HEK293 (cell line): ENCODE data around the gene PRMT6.
A peak's percentile ranks its signal among the peaks of the same experiment; 100 is the strongest.
"Not testable (repeated sequence)": the region's sequence is repeated elsewhere in the genome, so short reads cannot be mapped to it uniquely, and the experiment has no call there.

Experiments
- CTCF ChIA-PET: fragments of 350-600 bp; formaldehyde crosslinking; extraction: SDS; loops from one replicate; lab custom pipeline; 2021; ENCODE audit warnings: antibody characterized with exemption; lab: Yijun Ruan, JAX
- POLR2A ChIA-PET: fragments of 300-600 bp; formaldehyde crosslinking; extraction: SDS; loops from one replicate; lab custom pipeline; 2020; ENCODE audit warnings: antibody characterized with exemption, inconsistent platforms; lab: Yijun Ruan, JAX
- H3K27ac ChIP-seq: fragments of 200-500 bp; sonication (Bioruptor generic); 2 replicates; pipeline ENCODE4 v1.5.1; 2014; ENCODE audit warnings: low read depth, low read length, control low read depth, inconsistent platforms; ENCODE audit errors: extremely low read depth
- H3K36me3 ChIP-seq, 2 experiments: fragments of 200-500 bp in 1 of 2; sonication (Bioruptor generic) in 1 of 2; 1 replicate in 1 of 2; 2 replicates in 1 of 2; pipeline ENCODE4 v1.5.1; 2014 to 2017; ENCODE audit warnings: inconsistent platforms in 2 of 2, low read length in 2 of 2; ENCODE audit not compliant: control insufficient read depth in 2 of 2, insufficient read depth in 1 of 2
- H3K4me1 ChIP-seq: fragments of 200-500 bp; sonication (Bioruptor generic); 2 replicates; pipeline ENCODE4 v1.5.1; 2014; ENCODE audit warnings: mild to moderate bottlenecking, low read length, inconsistent platforms; ENCODE audit not compliant: control insufficient read depth, insufficient read depth
- H3K4me3 ChIP-seq: 2 replicates; pipeline ENCODE4 v1.5.1; 2011; ENCODE audit warnings: low read depth, mild to moderate bottlenecking, control low read depth, low read length, moderate library complexity
- H3K9me3 ChIP-seq: fragments of 200-500 bp; sonication (Bioruptor generic); 2 replicates; pipeline ENCODE4 v1.5.1; 2014; ENCODE audit warnings: low read depth, low read length, inconsistent platforms; ENCODE audit not compliant: control insufficient read depth, insufficient read depth
- BCL11B ChIP-seq: fragments of 450-650 bp; formaldehyde crosslinking; IDR thresholded peaks from 2 replicates; pipeline ENCODE4 v1.5.1; 2016; ENCODE audit warnings: low read depth, missing biosample characterization, missing genetic modification characterization
- EGR2 ChIP-seq: fragments of 450-650 bp; formaldehyde crosslinking; IDR thresholded peaks from 2 replicates; pipeline ENCODE4 v1.5.1; 2016; ENCODE audit warnings: low read depth, missing biosample characterization, missing genetic modification characterization
- GLIS1 ChIP-seq: fragments of 450-650 bp; formaldehyde crosslinking; IDR thresholded peaks from 2 replicates; pipeline ENCODE4 v1.5.1; 2016; ENCODE audit warnings: missing biosample characterization, missing genetic modification characterization
- KLF17 ChIP-seq: fragments of 450-650 bp; formaldehyde crosslinking; IDR thresholded peaks from 2 replicates; pipeline ENCODE4 v1.5.1; 2016; ENCODE audit warnings: missing biosample characterization, missing genetic modification characterization
- MEIS1 ChIP-seq: sonication (generic); formaldehyde crosslinking; IDR thresholded peaks from 2 replicates; pipeline ENCODE4 v1.8.1; 2022; ENCODE audit warnings: missing genetic modification reagents, mild to moderate bottlenecking, borderline replicate concordance
- OSR2 ChIP-seq: fragments of 450-650 bp; formaldehyde crosslinking; IDR thresholded peaks from 2 replicates; pipeline ENCODE4 v1.5.1; 2016; ENCODE audit warnings: missing biosample characterization, missing genetic modification characterization
- SALL2 ChIP-seq: fragments of 450-650 bp; formaldehyde crosslinking; IDR thresholded peaks from 2 replicates; pipeline ENCODE4 v1.5.0; 2017; ENCODE audit warnings: missing biosample characterization, mild to moderate bottlenecking, missing genetic modification characterization, borderline replicate concordance
- SP2 ChIP-seq: fragments of 450-650 bp; formaldehyde crosslinking; IDR thresholded peaks from 2 replicates; pipeline ENCODE4 v1.5.1; 2016; ENCODE audit warnings: missing biosample characterization, missing genetic modification characterization
- ZBTB1 ChIP-seq: fragments of 450-650 bp; formaldehyde crosslinking; IDR thresholded peaks from 2 replicates; pipeline ENCODE4 v1.5.1; 2016; ENCODE audit warnings: missing biosample characterization, missing genetic modification characterization
- ZFHX2 ChIP-seq: fragments of 450-650 bp; formaldehyde crosslinking; conservative IDR thresholded peaks from 2 replicates; pipeline ENCODE4 v1.5.1; 2016; ENCODE audit warnings: missing biosample characterization, missing genetic modification characterization
- ZNF140 ChIP-seq: fragments of 450-650 bp; formaldehyde crosslinking; IDR thresholded peaks from 2 replicates; pipeline ENCODE4 v1.5.1; 2016; ENCODE audit warnings: missing biosample characterization, missing genetic modification characterization
- ZNF155 ChIP-seq: fragments of 450-650 bp; formaldehyde crosslinking; IDR thresholded peaks from 2 replicates; pipeline ENCODE4 v1.5.1; 2016; ENCODE audit warnings: missing biosample characterization, missing genetic modification characterization
- ZNF157 ChIP-seq: fragments of 450-650 bp; formaldehyde crosslinking; IDR thresholded peaks from 2 replicates; pipeline ENCODE4 v1.5.1; 2016; ENCODE audit warnings: missing biosample characterization, missing genetic modification characterization
- ZNF221 ChIP-seq: fragments of 450-650 bp; formaldehyde crosslinking; IDR thresholded peaks from 2 replicates; pipeline ENCODE4 v1.5.1; 2017; ENCODE audit warnings: missing biosample characterization, missing genetic modification characterization, borderline replicate concordance
- ZNF350 ChIP-seq: fragments of 450-650 bp; formaldehyde crosslinking; IDR thresholded peaks from 2 replicates; pipeline ENCODE4 v1.5.0; 2017; ENCODE audit warnings: missing biosample characterization, mild to moderate bottlenecking, missing genetic modification characterization
- ZNF354C ChIP-seq: fragments of 450-650 bp; formaldehyde crosslinking; IDR thresholded peaks from 2 replicates; pipeline ENCODE4 v1.5.1; 2016; ENCODE audit warnings: missing biosample characterization, missing genetic modification characterization, low read depth, borderline replicate concordance
- ZNF394 ChIP-seq: fragments of 450-650 bp; formaldehyde crosslinking; IDR thresholded peaks from 2 replicates; pipeline ENCODE4 v1.5.1; 2016; ENCODE audit warnings: missing biosample characterization, missing genetic modification characterization, mild to moderate bottlenecking, moderate library complexity, borderline replicate concordance
- ZNF510 ChIP-seq: fragments of 450-650 bp; formaldehyde crosslinking; IDR thresholded peaks from 2 replicates; pipeline ENCODE4 v1.5.1; 2018; ENCODE audit warnings: mild to moderate bottlenecking, missing genetic modification characterization, missing biosample characterization; ENCODE audit not compliant: insufficient replicate concordance
- ZNF530 ChIP-seq: fragments of 450-650 bp; formaldehyde crosslinking; IDR thresholded peaks from 2 replicates; pipeline ENCODE4 v1.5.1; 2016; ENCODE audit warnings: low read depth, missing biosample characterization, missing genetic modification characterization
- ZNF549 ChIP-seq: fragments of 450-650 bp; IDR thresholded peaks from 2 replicates; pipeline ENCODE4 v1.5.1; 2018; ENCODE audit warnings: missing biosample characterization, missing genetic modification characterization, mild to moderate bottlenecking, inconsistent platforms, moderate library complexity
- ZNF645 ChIP-seq: fragments of 450-650 bp; formaldehyde crosslinking; IDR thresholded peaks from 2 replicates; pipeline ENCODE4; 2016; ENCODE audit warnings: missing biosample characterization, missing genetic modification characterization
- ZSCAN23 ChIP-seq: fragments of 450-650 bp; formaldehyde crosslinking; IDR thresholded peaks from 2 replicates; pipeline ENCODE4 v1.5.1; 2016; ENCODE audit warnings: missing biosample characterization, missing genetic modification characterization
- TF ChIP-seq, protein P1 (sequence below): fragments of 450-650 bp; IDR thresholded peaks from 2 replicates; pipeline ENCODE4 v1.5.1; 2018; ENCODE audit warnings: missing biosample characterization, mild to moderate bottlenecking, missing genetic modification characterization
- TF ChIP-seq, protein P2 (sequence below): fragments of 450-650 bp; formaldehyde crosslinking; IDR thresholded peaks from 2 replicates; pipeline ENCODE4 v1.5.1; 2016; ENCODE audit warnings: missing biosample characterization, missing genetic modification characterization, borderline replicate concordance
- TF ChIP-seq, protein P3 (sequence below): fragments of 450-650 bp; formaldehyde crosslinking; IDR thresholded peaks from 2 replicates; pipeline ENCODE4 v1.5.1; 2017; ENCODE audit warnings: missing biosample characterization, missing genetic modification characterization

PRMT6 gene

DNA sequence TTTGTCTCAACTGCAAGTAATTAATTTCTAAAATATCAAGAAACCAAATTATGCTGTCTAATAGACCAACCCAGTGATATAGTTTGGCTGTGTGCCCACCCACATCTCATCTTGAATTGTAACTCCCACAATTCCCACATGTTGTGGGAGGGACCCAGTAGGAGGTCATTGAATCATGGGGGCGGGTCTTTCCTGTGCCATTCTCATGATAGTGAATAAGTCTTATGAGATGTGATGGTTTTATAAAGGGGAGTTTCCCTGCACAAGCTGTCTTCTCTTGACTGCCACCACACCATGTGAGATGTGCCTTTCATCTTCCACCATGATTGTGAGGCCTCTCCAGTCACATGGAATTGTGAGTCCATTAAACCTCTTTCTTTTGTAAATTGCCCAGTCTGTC lies 36.9 kb downstream of the PRMT6 start:
- POLR2A ChIA-PET, H3K36me3 ChIP-seq, H3K9me3 ChIP-seq, CTCF ChIA-PET, H3K4me1 ChIP-seq, H3K27ac ChIP-seq, H3K4me3 ChIP-seq: not testable (repeated sequence)
- TF ChIP-seq ZFHX2: peak; percentile 57
- TF ChIP-seq EGR2: peak; percentile 52; the same call in 1 of the 2 replicates

- Histone ChIP-seq H3K27ac (no peak overlapping the region), H3K4me1 (no peaks in the 10 kb centered on the region), H3K36me3 (no peaks in the 10 kb centered on the region), H3K4me3 (no peak overlapping the region), H3K9me3 (no peaks in the 10 kb centered on the region)
- ChIA-PET POLR2A (no interaction called here), CTCF (no interaction called here)
- no peak for TF ChIP-seq ZSCAN23 (tag by site-specific recombination)
- TF ChIP-seq OSR2 (tag by site-specific recombination): no peak
- TF ChIP-seq MEIS1 (CRISPR knock-in tag): no peak
- no peak for TF ChIP-seq ZNF510 (tag by site-specific recombination)
- no peak for TF ChIP-seq ZNF645 (tag by site-specific recombination)
- no peak for TF ChIP-seq BCL11B (tag by site-specific recombination)
- TF ChIP-seq, protein P1, sequence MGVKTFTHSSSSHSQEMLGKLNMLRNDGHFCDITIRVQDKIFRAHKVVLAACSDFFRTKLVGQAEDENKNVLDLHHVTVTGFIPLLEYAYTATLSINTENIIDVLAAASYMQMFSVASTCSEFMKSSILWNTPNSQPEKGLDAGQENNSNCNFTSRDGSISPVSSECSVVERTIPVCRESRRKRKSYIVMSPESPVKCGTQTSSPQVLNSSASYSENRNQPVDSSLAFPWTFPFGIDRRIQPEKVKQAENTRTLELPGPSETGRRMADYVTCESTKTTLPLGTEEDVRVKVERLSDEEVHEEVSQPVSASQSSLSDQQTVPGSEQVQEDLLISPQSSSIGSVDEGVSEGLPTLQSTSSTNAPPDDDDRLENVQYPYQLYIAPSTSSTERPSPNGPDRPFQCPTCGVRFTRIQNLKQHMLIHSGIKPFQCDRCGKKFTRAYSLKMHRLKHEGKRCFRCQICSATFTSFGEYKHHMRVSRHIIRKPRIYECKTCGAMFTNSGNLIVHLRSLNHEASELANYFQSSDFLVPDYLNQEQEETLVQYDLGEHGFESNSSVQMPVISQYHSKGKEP: no peak
- no peak for TF ChIP-seq ZNF350 (tag by site-specific recombination)
- no peak for TF ChIP-seq ZNF530
- TF ChIP-seq, protein P2, sequence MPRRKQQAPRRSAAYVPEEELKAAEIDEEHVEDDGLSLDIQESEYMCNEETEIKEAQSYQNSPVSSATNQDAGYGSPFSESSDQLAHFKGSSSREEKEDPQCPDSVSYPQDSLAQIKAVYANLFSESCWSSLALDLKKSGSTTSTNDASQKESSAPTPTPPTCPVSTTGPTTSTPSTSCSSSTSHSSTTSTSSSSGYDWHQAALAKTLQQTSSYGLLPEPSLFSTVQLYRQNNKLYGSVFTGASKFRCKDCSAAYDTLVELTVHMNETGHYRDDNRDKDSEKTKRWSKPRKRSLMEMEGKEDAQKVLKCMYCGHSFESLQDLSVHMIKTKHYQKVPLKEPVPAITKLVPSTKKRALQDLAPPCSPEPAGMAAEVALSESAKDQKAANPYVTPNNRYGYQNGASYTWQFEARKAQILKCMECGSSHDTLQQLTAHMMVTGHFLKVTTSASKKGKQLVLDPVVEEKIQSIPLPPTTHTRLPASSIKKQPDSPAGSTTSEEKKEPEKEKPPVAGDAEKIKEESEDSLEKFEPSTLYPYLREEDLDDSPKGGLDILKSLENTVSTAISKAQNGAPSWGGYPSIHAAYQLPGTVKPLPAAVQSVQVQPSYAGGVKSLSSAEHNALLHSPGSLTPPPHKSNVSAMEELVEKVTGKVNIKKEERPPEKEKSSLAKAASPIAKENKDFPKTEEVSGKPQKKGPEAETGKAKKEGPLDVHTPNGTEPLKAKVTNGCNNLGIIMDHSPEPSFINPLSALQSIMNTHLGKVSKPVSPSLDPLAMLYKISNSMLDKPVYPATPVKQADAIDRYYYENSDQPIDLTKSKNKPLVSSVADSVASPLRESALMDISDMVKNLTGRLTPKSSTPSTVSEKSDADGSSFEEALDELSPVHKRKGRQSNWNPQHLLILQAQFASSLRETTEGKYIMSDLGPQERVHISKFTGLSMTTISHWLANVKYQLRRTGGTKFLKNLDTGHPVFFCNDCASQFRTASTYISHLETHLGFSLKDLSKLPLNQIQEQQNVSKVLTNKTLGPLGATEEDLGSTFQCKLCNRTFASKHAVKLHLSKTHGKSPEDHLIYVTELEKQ (tag by site-specific recombination): no peak
- TF ChIP-seq, protein P3, sequence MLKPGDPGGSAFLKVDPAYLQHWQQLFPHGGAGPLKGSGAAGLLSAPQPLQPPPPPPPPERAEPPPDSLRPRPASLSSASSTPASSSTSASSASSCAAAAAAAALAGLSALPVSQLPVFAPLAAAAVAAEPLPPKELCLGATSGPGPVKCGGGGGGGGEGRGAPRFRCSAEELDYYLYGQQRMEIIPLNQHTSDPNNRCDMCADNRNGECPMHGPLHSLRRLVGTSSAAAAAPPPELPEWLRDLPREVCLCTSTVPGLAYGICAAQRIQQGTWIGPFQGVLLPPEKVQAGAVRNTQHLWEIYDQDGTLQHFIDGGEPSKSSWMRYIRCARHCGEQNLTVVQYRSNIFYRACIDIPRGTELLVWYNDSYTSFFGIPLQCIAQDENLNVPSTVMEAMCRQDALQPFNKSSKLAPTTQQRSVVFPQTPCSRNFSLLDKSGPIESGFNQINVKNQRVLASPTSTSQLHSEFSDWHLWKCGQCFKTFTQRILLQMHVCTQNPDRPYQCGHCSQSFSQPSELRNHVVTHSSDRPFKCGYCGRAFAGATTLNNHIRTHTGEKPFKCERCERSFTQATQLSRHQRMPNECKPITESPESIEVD: no peak
These were observed 39.2 kb downstream of the PRMT6 start for GRCh38 chr1:107095647-107096046.

DNA sequence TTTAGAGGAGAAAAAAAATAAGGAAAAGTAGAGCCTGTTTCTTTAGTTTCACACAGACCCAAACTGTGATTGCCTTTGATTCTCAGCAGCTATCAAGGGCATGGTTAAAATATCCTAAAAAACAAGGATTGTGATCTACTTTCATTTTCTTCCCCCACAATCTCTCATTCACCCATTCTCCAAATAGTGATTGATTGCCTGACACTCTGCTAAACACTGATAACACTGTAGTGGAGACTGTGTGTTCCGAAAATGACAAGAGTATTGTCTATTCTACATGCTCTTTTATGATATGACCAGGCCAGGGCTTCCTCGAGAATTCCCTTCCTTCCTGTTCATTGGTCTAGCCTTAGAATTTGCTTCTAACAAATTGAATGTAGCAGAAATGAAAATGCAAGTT lies 40.2 kb downstream of the PRMT6 start:
- CTCF ChIA-PET: no interaction called here
- POLR2A ChIA-PET: no interaction called here
- no peaks in the 10 kb centered on the region for H3K9me3 ChIP-seq
- TF ChIP-seq ZBTB1 (tag by site-specific recombination): no peak
- no peak for TF ChIP-seq ZNF394 (tag by site-specific recombination)
- no peak for TF ChIP-seq ZNF549 (tag by site-specific recombination)
- TF ChIP-seq SALL2 (tag by site-specific recombination): no peak
- no peak for TF ChIP-seq ZNF155 (tag by site-specific recombination)
- no peak for TF ChIP-seq ZNF157 (tag by site-specific recombination)
- no peak for TF ChIP-seq SP2 (tag by site-specific recombination)
- no peak for TF ChIP-seq ZNF140 (tag by site-specific recombination)
- TF ChIP-seq ZNF354C (tag by site-specific recombination): no peak
- TF ChIP-seq ZNF221: no peak
- TF ChIP-seq KLF17 (tag by site-specific recombination): no peak
- no peak for TF ChIP-seq GLIS1

More for the DNA sequence above, 40.2 kb downstream of the PRMT6 start:
- H3K4me3 ChIP-seq: no peak overlapping the region
- no peak overlapping the region for H3K27ac ChIP-seq
- no peaks in the 10 kb centered on the region for H3K4me1 ChIP-seq
- no peaks in the 10 kb centered on the region for H3K36me3 ChIP-seq
